HG03442 (cell line): Measurements from ENCODE around the gene TAF9.
"Not testable (repeated sequence)": the region's sequence is repeated elsewhere in the genome, so short reads cannot be mapped to it uniquely, and the experiment has no call there.

Experiments
- ATAC-seq: cut with Tn5 transposase; IDR thresholded peaks from one replicate; pipeline ENCODE4 v1.9.1; 2021; ENCODE audit warnings: mild to moderate bottlenecking, moderate library complexity; ENCODE audit not compliant: unreplicated experiment

Gene TAF9

DNA sequence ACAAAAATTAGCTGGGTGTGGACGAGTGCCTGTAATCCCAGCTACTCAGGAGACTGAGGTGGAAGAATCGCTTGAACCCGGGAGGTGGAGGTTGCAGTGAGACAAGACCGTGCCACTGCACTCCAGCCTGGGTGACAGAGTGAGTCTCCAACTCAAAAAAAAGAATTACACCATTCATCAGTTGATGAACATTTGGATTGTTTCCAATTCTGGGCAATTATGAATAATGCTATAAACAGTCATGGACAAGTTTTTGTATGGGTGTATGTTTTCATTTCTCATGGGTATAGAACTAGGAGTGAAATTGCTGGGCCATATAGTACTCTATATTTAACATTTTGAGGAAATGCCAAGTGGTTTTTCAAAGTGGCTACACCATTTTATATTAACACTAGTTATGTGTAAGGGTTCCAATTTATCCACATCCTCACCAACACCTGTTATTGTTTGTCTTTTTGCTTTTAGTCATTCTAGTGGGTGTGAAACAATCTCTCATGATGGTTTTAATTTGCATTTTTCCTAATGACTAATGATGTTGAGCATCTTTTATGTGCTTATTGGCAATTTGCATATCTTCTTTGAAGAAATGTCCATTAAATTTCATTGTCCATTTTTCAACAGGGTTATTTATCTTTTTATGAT lies 27.7 kb downstream of the TAF9 start:
- ATAC-seq = no peak

DNA sequence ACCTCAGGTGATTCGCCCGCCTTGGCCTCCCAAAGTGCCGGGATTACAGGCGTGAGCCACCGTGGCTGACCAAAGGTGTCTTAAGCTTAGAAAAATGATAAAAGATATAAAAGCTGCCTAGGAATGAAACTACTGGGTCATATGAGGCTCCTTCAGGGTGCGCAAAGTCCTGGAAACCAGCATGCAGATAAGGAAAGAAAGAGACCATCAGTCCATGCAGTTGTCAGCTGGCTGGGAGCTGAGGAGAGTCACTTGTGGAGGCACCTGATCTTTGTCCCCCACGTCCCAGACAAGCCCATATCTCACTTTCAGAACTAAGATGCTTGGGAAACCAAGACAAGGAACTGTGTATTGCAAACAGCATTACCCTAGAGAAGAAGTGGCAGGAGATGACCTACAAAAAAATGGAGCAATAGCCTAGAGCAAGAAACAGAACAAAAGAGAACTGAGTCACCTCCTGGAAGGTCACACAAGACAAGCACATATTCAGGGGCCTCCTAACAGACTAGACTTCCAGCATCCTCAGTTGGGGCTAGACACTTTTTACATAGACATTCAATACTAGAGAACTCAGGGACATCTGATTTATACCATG lies 33.9 kb downstream of the TAF9 start:
- no peak for ATAC-seq

DNA sequence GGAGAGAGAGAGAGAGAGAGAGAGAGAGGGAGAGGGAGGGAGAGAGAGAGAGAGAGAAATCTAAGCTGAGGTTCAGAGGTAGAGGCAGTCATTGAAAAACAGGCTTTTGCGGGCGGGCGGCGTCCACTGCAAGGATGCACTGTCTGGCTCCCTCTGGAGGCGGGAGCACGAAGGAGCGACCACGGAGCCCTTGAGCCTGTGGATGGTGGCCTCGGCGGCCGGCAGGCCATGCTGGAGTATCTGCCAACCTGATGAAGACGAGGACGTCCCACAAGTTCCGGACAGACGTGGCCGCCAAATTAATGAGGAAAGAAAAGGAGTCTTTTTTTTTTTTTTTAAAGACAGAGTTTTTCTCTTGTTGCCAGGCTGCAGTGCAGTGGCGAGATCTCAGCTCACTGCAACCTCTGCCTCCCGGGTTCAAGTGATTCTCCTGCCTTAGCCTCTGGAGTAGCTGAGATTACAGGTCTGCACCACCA lies 34.5 kb downstream of the TAF9 start:
- ATAC-seq = peak; percentile 50

DNA sequence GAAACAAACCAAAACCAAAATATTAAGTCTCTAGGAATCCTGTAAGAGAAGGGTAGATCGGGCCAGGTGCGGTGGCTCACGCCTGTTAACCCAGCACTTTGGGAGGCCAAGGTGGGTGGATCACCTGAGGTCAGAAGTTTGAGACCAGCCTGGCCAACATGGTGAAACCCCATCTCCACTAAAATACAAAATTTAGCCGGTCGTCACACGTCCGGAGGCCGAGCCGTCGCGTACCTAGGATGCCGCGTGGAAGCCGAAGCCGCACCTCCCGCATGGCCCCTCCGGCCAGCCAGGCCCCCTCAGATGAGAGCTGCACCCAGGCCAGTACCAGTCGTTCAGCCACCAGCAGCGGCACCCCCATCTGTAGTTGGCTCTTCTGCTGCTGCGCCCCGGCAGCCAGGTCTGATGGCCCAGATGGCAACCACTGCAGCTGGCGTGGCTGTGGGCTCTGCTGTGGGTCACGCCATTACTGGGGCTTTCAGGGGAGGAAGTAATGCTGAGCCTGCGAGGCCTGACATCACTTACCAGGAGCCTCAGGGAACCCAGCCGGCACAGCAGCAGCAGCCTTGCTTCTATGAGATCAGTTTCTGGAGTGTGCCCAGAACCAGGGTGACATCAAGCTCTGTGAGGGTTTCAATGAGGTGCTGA lies 35.5 kb downstream of the TAF9 start:
- not testable (repeated sequence) for ATAC-seq

DNA sequence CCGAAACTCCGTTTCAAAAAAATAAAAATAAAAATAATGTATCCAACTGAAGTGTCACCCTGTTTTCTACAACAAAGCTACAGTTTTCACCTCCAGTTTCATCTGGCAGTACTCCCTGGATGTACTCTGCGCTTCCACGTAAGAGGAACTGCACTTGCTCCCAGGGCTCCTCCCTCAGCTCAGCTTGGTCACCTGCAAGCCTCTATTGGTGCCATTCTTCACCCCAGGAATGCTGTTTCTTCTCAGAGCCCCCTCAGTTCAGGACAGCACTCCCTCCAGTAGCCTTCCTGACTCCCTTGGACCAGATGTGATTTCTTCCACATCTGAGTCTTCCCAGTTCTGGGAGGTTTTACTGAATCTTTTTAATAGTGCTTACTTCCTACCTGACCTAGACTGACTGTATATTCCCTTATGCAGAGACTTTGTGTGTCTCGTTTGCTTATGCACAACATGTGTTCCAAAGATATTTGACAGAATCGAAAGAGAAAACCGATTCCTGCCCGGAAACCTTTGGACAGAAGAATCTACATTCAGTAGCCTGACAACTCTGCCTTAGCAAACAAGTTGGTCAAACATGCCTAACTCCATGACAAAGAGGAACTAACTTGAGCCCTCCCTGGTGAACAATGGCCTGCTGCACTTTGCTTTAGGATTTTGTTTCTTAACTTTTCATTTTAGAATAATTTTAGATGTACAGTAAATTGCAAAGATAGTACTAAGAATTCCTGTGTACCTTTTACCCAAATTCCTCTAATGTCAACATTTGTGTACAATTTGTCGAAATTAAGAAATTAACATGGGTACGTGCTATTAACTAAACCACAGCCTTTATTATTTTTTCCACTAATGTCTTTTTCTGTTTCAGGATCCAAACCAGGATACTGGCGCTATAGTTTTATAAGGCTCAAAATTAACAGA lies 37.5 kb downstream of the TAF9 start:
- no peak for ATAC-seq

DNA sequence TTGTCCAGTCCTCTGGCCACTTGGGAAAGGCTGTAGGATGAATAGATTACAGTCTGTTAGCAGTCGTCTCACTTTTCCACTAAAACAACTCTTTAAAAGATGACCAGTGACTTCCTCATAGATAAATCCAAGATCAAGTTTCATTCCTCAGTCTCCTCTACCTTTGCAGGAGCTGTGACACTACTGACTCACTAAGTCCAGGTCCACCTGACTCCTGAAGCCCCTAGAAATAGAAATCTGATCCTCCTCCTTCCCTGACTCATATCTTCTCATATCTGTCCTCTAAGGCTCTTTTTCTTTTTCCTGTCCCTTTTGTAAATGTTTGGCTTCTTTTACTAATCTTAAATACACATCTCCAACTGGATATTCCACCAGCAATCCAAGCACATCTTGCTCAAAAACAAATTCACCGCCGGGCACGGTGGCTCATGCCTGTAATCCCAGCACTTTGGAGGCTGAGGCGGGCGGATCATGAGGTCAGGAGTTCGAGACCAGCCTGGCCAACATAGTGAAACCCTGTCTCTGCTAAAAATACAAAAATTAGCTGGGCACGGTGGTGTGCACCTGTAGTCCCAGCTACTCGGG lies 39.3 kb downstream of the TAF9 start:
- no peak for ATAC-seq

DNA sequence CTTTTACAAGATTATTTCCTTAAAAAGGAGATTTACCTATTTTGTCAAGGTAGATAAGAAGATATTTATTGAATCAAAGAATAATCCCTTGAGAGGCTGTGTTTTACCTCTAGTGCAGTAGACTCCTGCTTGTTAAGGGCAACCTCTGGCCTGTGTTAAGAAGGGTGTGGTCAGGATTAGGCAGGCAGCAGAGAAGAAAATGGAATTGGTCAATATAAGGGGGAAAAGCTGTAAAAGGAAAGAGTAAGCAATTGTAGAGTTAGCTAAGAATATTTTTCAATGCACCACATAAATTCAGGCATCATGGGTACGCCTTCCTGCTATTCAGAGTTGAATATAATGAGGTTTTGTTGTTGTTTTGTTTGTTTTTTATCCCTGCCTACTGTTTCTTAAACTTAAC lies 43.0 kb downstream of the TAF9 start:
- ATAC-seq = no peak

DNA sequence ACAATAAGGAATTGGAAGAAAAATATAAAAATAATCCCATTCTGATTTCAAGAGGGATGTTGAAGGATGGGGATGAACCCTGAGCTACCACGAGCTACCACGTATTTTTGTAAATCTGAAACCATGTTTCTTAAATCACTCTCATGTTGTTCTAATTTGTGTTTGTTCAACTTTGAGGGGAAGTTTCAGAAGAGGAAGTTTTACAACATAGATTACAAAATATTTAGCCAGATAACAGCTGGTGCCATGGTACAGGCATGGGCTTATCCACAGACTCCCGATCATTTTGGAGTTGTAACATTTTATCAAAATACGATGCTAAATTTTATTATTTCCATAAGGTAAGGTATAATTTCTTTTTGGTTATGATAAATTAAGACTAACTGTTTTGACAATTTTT lies 51.9 kb downstream of the TAF9 start:
- ATAC-seq = no peak

DNA sequence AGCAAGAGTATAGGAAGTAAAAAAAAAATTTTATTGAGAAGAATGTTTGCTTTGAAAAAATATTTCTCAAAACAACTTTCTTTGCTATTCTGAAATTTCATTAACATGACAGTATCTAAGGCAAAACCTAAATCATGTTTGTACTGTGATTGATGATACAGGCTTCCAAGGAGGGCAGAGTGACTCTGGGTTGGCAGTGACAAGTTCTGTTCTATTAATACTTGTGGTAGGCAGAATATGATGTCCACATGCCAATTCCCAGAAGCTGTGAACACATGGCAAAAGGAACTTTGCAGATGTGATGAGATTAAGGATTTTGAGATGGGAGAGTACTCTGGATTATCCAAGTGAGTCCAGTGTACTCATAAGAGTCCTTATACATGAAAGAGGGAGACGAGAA lies 53.3 kb downstream of the TAF9 start:
- ATAC-seq = no peak
